Endothelial cell of umbilical vein (primary cell): ENCODE results near the gene TSGA10IP. TPM values are rescaled to one million over a fixed set of nuclear protein-coding genes. Genes with fewer than 3 reads are reported as not detected.
A peak's percentile ranks its signal among the peaks of the same experiment; 100 is the strongest.

Source experiments
- BruUV-seq: library from RNA; stranded (reverse); fragments of 400-500 nt; replicated peaks from 2 replicates; lab custom pipeline; 2021; lab: Mats Ljungman, UMichigan
- CTCF ChIA-PET: fragments of 300-600, 350-600 bp; sonication (Branson Sonifier 250); formaldehyde crosslinking; loops from one replicate; lab custom pipeline; 2021; ENCODE audit warnings: antibody characterized with exemption, inconsistent platforms; lab: Charles Lee
- POLR2A ChIA-PET: fragments of 300-600, 350-600 bp; sonication (Branson Sonifier 250); formaldehyde crosslinking; loops from one replicate; lab custom pipeline; 2021; ENCODE audit warnings: antibody characterized with exemption, inconsistent platforms; lab: Charles Lee
- DNase-seq: peaks from one replicate; pipeline ENCODE4 v3.0.0-alpha.2; 2011; ENCODE audit warnings: low read depth, low spot score
- FAIRE-seq: peaks from 2 replicates; lab custom pipeline; 2011; peaks lifted over from hg19 to GRCh38; lab: Jason Lieb, UNC
- H2AFZ ChIP-seq: 2 replicates; pipeline ENCODE4 v1.6.0; 2012; ENCODE audit warnings: low read depth, low read length, control low read depth, inconsistent platforms
- H3K27ac ChIP-seq: 2 replicates; pipeline ENCODE4 v1.5.1; 2011; ENCODE audit warnings: low read depth, mild to moderate bottlenecking, control low read depth, low read length, moderate library complexity; ENCODE audit not compliant: insufficient read depth
- H3K27me3 ChIP-seq, 2 experiments: 2 replicates each; pipeline versions ENCODE4 v1.6.0 to v1.6.1; 2011; ENCODE audit warnings: low read length in 2 of 2, mixed read lengths in 1 of 2; ENCODE audit not compliant: control insufficient read depth in 2 of 2, insufficient read depth in 2 of 2
- H3K36me3 ChIP-seq, 2 experiments: 2 replicates in 1 of 2; 3 replicates in 1 of 2; pipeline ENCODE4 v1.5.1; 2011; ENCODE audit warnings: low read length in 2 of 2, mild to moderate bottlenecking in 1 of 2, moderate library complexity in 1 of 2; ENCODE audit not compliant: control insufficient read depth in 2 of 2, insufficient read depth in 2 of 2; ENCODE audit errors: extremely low read depth in 1 of 2
- H3K4me1 ChIP-seq: 3 replicates; pipeline ENCODE4 v1.5.1; 2011; ENCODE audit warnings: mild to moderate bottlenecking, low read length; ENCODE audit not compliant: control insufficient read depth, insufficient read depth; ENCODE audit errors: extremely low read depth
- H3K4me2 ChIP-seq: 2 replicates; pipeline ENCODE4 v1.6.1; 2011; ENCODE audit warnings: low read length, control low read depth, mixed read lengths; ENCODE audit not compliant: insufficient read depth
- H3K4me3 ChIP-seq, 3 experiments: fragments of 200-600 bp in 1 of 3; sonication (generic), shearing (Covaris generic) in 1 of 3; replicated peaks in 1 of 3; 2 replicates each; pipeline ENCODE4 v1.5.1; 2011 to 2016; ENCODE audit warnings: control low read depth in 3 of 3, low read length in 3 of 3, mild to moderate bottlenecking in 2 of 3, inconsistent platforms in 1 of 3, low read depth in 1 of 3, moderate library complexity in 1 of 3; ENCODE audit not compliant: insufficient read depth in 1 of 3
- H3K79me2 ChIP-seq: 2 replicates; pipeline ENCODE4 v1.6.0; 2012; ENCODE audit warnings: low read length, inconsistent platforms; ENCODE audit not compliant: control insufficient read depth, insufficient read depth
- H3K9ac ChIP-seq: replicated peaks from 2 replicates; pipeline ENCODE3; 2011; ENCODE audit warnings: low read length, control low read depth; ENCODE audit not compliant: insufficient read depth; ENCODE audit errors: extremely low read depth
- H3K9me1 ChIP-seq: replicated peaks from 3 replicates; pipeline ENCODE4 v1.6.0; 2011; ENCODE audit warnings: mild to moderate bottlenecking, low read length; ENCODE audit not compliant: control insufficient read depth, insufficient read depth; ENCODE audit errors: extremely low read depth
- H3K9me3 ChIP-seq: replicated peaks from 2 replicates; pipeline ENCODE4 v1.5.1; 2012; ENCODE audit warnings: low read length, inconsistent platforms; ENCODE audit not compliant: control insufficient read depth, insufficient read depth
- H4K20me1 ChIP-seq: replicated peaks from 2 replicates; pipeline ENCODE3; 2011; ENCODE audit warnings: mild to moderate bottlenecking, low read length; ENCODE audit not compliant: control insufficient read depth, insufficient read depth; ENCODE audit errors: extremely low read depth
- CTCF ChIP-seq, 2 donors: IDR thresholded peaks; 1 replicate in 1 of 2; 2 replicates in 1 of 2; pipeline ENCODE4 v1.5.1; 2011; ENCODE audit warnings: low read length in 2 of 2, mild to moderate bottlenecking in 2 of 2, moderate library complexity in 2 of 2, control low read depth in 1 of 2, inconsistent platforms in 1 of 2, low read depth in 1 of 2; ENCODE audit not compliant: insufficient read depth in 1 of 2; ENCODE audit errors: extremely low read depth in 1 of 2
- EZH2 ChIP-seq: IDR thresholded peaks from 2 replicates; pipeline ENCODE4 v1.6.1; 2012; ENCODE audit warnings: borderline replicate concordance, low read depth, mild to moderate bottlenecking, moderate library complexity, low read length, inconsistent platforms; ENCODE audit not compliant: severe bottlenecking
- FOS ChIP-seq: IDR thresholded peaks from 2 replicates; pipeline ENCODE4 v1.6.1; 2011; ENCODE audit warnings: mild to moderate bottlenecking, low read length, moderate library complexity, borderline replicate concordance; ENCODE audit not compliant: insufficient read depth
- GATA2 ChIP-seq: IDR thresholded peaks from 2 replicates; pipeline ENCODE4 v1.7.0; 2011; ENCODE audit warnings: low read depth, mild to moderate bottlenecking, moderate library complexity, mixed read lengths, low read length; ENCODE audit not compliant: insufficient read length, insufficient read depth
- JUN ChIP-seq: IDR thresholded peaks from 2 replicates; pipeline ENCODE4 v1.6.1; 2011; ENCODE audit warnings: borderline replicate concordance, low read depth; ENCODE audit not compliant: insufficient read length, insufficient read depth
- MAX ChIP-seq: IDR thresholded peaks from 2 replicates; pipeline ENCODE4 v1.6.1; 2011; ENCODE audit not compliant: insufficient read depth, insufficient read length
- MYC ChIP-seq: IDR thresholded peaks from one replicate; pipeline ENCODE4 v1.6.1; 2011; ENCODE audit warnings: mild to moderate bottlenecking, low read depth, low read length
- POLR2A ChIP-seq: IDR thresholded peaks from 2 replicates; pipeline ENCODE4 v1.6.1; 2012; ENCODE audit warnings: low read depth, mild to moderate bottlenecking, control low read depth, low read length
- POLR2AphosphoS5 ChIP-seq: IDR thresholded peaks from 2 replicates; pipeline ENCODE4 v1.6.1; 2012; ENCODE audit warnings: low read depth, mild to moderate bottlenecking, control low read depth, low read length, moderate library complexity; ENCODE audit not compliant: insufficient read depth
- dilution Hi-C: fragments of 300-500 bp; cut with MboI; formaldehyde crosslinking; loops from one replicate; pipeline ENCODE4 v1.15.0; 2019; ENCODE audit warnings: low sequenced_read_pairs; ENCODE audit not compliant: extremely low pct_ligation_motif_present
- intact Hi-C: fragments of 100-400 bp; cut with micrococcal nuclease; formaldehyde crosslinking; loops from one replicate; pipeline ENCODE4 v1.10.0; 2022
- polyA plus RNA-seq, 4 experiments: library from polyadenylated mRNA; depleted of rRNA in 3 of 4; stranded (reverse) in 3 of 4; unstranded in 1 of 4; fragments of >200 nt; gene quantifications; 2 replicates each; pipeline versions ENCODE4 v1.2.1 to v1.2.3, GENCODE V29; 2011 to 2012; ENCODE audit warnings: missing spikeins in 1 of 4
- total RNA-seq: library from RNA; stranded (reverse); gene quantifications from 2 replicates; pipeline ENCODE4 v1.2.3, GENCODE V29; 2021

Gene TSGA10IP
- total and polyA plus RNA-seq, 2 donors (not counting 3 experiments of a cell fraction or from before 2014, with no cell fraction given), result not detected

GRCh38 chr11:65919141-65919572 lies 26.1 kb upstream of the TSGA10IP start, which contains the start of gene DRAP1:
TSS of gene DRAP1 (plus strand) at chr11:65919426. CDS start at chr11:65919502, 76 bp downstream.
- Histone ChIP-seq H3K9me1 (no peaks in the 10 kb centered on the region), H3K9ac (peak within 1 kb of the TSS; percentile 92), H3K36me3 (peaks cover 6 to 9% of the 10 kb centered on the region in 2 experiments), H2AFZ (peak within 1 kb of the TSS; percentile 77), H3K4me2 (peak within 1 kb of the TSS; percentile 79), H3K79me2 (peaks cover 37% of the 10 kb centered on the region), H3K4me3 (peak within 1 kb of the TSS; percentile 70 to 90 (median 71)), H3K27me3 (no peaks in the 10 kb centered on the region), H3K9me3 (no peaks in the 10 kb centered on the region), H3K4me1 (peaks cover 49% of the 10 kb centered on the region), H3K27ac (peak within 1 kb of the TSS; percentile 92), H4K20me1 (no peaks in the 10 kb centered on the region)
- DNase-seq, result peak; percentile 97
- ChIA-PET CTCF (interaction anchor here (1.0 to 4.9 kb wide), 3 partner anchors 14 to 31 kb away, joined by 3 to 73 read pairs (median 4); partner anchors contain the start of genes CCDC85B and FIBP), POLR2A (interaction anchor here (2.1 kb wide), 1 partner anchor 29 kb away, joined by 7 read pairs; the partner anchor contains the start of gene CCDC85B)
- intact Hi-C loops, result loop anchor here (1.0 to 5.0 kb wide), 5 partner anchors 31 to 133 kb away; partner anchors contain the start of genes BANF1, EIF1AD, FIBP and SART1
- dilution Hi-C loops, result no loop called here
- no TSS peak for BruUV-seq
- TF ChIP-seq MYC (no peak), MAX (peak; percentile 12), POLR2AphosphoS5 (peak; percentile 67), GATA2 (no peak), JUN (no peak), FOS (no peak), CTCF (IDR thresholded peaks at IDR 0.05; ENCODE audit: extremely low read depth in 1 of 2, insufficient read depth in 1 of 2, low read depth in 1 of 2, low read length in 2 of 2) (no peak), POLR2A (peak; percentile 23), EZH2 (no peak)
- FAIRE-seq, result peak; percentile 86
